GM10266 (cell line): ENCODE data around the gene NOS2.

Source experiments
- DNase-seq: peaks from one replicate; pipeline ENCODE4 v3.0.0; 2012; ENCODE audit errors: extremely low spot score
- TF ChIP-seq, protein P1 (sequence below): IDR thresholded peaks from 2 replicates; pipeline ENCODE4 v1.5.1; 2012; ENCODE audit warnings: mild to moderate bottlenecking, low read depth; ENCODE audit not compliant: control insufficient read depth, insufficient read depth; ENCODE audit errors: missing control alignments

Gene NOS2

DNA sequence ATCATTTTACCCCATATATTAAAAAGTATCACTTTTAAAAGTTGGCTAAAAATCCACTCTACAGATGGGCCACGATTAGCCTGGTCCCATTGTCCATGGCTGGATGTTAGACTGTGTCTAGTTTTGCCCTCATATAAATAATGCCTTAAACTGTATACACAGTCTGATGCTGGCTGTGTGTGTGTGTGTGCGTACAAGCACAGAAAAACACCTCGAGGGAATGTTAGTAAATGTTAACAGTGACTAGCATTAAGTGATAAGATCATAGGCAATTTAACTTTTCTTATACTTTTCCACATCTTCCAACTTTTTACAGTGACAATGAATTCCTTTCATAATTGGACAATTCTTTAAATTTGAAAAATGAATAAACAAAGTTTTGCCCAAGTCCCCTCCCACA lies 8.2 kb downstream of the NOS2 start:
- DNase-seq = no peak
- TF ChIP-seq, protein P1, sequence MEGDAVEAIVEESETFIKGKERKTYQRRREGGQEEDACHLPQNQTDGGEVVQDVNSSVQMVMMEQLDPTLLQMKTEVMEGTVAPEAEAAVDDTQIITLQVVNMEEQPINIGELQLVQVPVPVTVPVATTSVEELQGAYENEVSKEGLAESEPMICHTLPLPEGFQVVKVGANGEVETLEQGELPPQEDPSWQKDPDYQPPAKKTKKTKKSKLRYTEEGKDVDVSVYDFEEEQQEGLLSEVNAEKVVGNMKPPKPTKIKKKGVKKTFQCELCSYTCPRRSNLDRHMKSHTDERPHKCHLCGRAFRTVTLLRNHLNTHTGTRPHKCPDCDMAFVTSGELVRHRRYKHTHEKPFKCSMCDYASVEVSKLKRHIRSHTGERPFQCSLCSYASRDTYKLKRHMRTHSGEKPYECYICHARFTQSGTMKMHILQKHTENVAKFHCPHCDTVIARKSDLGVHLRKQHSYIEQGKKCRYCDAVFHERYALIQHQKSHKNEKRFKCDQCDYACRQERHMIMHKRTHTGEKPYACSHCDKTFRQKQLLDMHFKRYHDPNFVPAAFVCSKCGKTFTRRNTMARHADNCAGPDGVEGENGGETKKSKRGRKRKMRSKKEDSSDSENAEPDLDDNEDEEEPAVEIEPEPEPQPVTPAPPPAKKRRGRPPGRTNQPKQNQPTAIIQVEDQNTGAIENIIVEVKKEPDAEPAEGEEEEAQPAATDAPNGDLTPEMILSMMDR = no peak

DNA sequence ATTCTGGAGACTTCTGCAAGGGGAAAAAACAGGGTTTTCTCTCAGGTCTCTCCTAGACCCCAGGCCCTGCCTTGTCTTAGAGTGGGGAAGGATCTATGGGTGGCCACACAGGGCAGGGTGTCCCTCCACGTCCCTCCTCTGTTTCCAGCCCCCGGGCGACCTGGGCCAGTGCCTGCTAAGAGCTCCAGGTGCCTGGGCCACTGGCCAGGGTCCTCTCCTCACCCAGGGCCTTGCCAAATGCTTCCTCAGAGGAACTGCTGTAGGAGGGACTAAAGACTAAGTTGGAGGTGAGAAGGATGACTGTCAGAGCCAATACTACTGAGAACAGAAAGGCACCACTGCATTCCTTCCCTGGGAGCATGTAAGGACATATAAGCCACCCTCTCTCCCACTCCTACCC lies 11.4 kb downstream of the NOS2 start:
- DNase-seq = no peak
- TF ChIP-seq, protein P1 = no peak

DNA sequence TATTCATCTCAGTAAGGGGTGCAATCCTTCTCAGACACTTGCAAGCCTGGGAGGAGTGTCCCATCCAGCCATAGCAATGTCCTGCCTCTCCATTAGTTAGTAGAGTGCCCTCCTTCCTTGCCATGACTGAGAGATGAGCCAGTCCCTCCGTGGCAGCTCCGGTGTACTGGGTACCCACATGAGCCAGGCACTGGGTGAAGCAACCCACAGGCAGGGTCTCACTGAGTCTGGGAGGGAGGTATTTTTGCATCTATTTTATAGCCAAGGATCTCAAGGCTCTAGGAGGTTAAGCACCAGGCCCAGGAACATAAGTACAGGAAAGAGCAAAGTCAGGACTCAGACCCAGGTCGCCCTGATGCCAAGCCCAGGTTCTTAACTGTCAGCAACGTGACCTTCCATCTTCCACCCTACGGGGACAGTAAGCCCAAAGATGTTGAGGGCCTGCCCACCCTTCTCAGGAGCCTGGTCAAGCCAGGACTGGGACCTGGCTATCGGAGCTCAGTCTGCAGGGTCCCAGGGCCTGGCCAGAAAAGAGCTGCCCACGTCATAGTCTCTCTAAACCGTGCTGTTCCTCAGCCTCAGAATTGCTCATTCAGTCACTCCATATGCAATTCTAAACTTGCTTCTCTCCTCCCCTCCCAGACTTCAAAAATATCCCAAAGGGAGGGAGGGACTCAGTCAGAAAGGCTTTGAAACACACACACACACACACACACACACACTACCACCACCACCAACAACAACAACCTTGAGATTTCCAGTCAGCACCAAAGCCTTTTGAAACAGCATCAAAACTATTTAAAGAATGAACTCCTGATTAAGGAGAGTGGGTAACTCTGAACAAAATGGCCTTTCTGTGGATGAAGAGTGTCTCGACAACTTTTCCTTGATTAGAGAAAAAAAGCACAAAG lies 16.6 kb downstream of the NOS2 start:
- TF ChIP-seq, protein P1 = no peak
- DNase-seq = no peak

DNA sequence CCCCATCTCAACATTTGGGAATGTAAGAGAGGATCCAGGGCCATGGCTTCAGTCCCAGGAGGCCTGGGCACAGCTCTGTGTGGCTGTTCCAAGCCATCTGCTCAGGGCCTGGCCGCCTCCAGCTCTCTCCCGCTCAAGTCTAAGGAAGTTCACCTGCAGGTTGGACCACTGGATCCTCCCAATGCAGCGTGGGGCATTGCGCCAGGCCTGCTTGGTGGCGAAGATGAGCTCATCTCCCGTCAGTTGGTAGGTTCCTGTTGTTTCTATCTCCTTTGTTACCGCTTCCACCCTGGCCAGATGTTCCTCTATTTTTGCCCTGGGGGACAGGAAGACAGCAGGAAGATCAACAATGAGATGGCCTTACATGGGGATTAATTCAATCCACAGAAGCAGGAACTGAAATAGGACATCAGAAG lies 17.5 kb downstream of the NOS2 start:
- DNase-seq = no peak
- TF ChIP-seq, protein P1 = no peak

DNA sequence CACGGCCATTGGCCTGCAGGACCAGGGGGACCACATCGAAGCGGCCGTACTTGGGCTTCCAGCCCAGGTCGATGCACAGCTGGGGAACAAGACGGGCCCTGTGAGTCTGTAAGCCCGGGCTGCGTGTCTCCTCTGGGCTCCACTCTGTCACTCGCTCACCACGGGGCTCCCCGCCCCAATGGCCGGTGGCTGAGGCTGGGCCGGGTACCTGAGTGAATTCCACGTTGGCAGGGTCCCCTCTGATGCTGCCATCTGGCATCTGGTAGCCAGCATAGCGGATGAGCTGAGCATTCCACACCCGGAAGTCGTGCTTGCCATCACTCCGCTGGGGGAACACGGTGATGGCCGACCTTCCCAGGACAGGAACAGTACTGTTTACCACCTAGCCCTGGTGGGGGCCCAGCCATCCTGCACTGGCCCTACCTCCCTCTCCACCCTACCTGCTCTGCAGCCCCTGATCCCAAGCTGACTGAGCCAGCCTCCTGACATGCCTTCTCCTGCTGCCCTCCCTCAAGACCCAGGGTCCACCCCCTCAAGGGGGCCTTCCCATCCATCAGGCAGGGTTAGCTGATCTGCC lies 19.4 kb downstream of the NOS2 start:
- no peak for DNase-seq
- TF ChIP-seq, protein P1 = no peak

DNA sequence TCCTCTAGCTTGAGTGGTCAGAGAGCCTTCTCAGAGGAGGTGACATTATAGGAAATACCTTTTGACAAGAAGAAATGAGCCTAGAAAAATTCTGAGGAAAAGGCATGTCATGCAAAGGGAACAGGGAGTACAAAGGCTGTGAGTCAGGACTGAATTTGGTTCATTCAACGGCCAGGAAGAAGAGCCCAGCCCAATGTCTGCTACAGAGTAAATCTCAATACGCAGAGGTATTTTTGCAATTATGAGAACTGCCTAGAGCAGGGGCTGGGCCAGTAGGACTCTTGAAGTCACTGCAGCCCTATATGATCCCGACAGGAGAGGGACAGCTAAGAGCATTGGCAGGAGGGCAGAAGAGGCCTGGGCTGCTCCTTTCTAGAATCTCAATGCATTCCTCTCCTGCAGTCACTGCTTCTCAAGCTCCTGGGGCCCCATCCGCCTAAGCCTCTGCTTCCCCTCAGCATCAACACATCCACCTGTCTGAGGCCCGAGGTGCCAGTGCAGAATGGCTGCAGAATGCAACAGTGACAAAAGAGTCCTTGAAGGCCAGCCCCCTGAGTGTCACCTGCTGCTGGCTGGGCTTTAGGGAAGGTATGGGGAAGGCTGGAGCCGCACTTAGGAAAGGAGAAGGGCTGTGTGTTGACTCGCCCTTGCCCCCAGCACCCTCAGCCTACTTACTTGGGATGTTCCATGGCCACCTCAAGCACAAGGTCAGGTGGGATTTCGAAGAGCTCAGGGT lies 20.1 kb downstream of the NOS2 start:
- TF ChIP-seq, protein P1 = no peak
- no peak for DNase-seq
